Measurements from ENCODE around the gene ZNF423. TPM values are rescaled to one million over a fixed set of nuclear protein-coding genes. Genes with fewer than 3 reads are reported as not detected.

The ZNF423 gene
- total and polyA plus RNA-seq, 12 donors = 1.7 to 10.6 (median 5.5) TPM

DNA sequence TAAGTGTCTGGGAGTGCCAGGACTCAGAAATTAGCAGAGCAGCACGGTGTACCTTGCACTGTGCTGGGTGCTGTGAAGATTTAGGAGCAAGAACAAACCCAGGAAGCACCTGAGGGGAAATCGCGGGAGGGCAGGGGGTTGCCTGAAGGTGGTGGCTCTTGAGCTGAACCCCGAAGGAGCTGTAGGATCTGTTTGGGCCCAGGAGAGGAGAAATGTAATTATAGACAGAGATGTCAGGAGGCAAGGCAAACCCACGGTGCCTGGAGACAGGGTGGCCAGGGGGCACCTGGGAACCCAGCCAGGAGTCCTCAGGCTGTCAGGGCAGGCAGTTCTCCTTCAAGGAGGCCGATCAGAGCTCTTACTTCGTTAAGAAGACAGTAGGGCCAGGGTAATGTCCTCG lies 373.2 kb downstream of the ZNF423 start:
- H3K27ac ChIP-seq = no peak overlapping the region
- H3K27me3 ChIP-seq = peaks cover 5% of the 10 kb centered on the region
- 69 to 81% (median 78%) methylated on average over 8 of the region's 8 CpGs for WGBS, 4 donors
- no peak for DNase-seq
- no peak overlapping the region for H3K4me3 ChIP-seq
- H3K36me3 ChIP-seq (replicated peaks in 1 of 2) = no peaks in the 10 kb centered on the region
- intact Hi-C loops (cut with DNase I) = no loop called here
- H3K4me1 ChIP-seq (replicated peaks in 1 of 2) = peaks cover 0 to 7% of the 10 kb centered on the region in 2 donors
- peaks cover 0 to 4% (median 0%) of the 10 kb centered on the region in 3 donors for H3K9me3 ChIP-seq (replicated peaks in 1 of 3)
- no peak for TF ChIP-seq POLR2A (IDR thresholded peaks at IDR 0.05)
- TF ChIP-seq, protein P1, sequence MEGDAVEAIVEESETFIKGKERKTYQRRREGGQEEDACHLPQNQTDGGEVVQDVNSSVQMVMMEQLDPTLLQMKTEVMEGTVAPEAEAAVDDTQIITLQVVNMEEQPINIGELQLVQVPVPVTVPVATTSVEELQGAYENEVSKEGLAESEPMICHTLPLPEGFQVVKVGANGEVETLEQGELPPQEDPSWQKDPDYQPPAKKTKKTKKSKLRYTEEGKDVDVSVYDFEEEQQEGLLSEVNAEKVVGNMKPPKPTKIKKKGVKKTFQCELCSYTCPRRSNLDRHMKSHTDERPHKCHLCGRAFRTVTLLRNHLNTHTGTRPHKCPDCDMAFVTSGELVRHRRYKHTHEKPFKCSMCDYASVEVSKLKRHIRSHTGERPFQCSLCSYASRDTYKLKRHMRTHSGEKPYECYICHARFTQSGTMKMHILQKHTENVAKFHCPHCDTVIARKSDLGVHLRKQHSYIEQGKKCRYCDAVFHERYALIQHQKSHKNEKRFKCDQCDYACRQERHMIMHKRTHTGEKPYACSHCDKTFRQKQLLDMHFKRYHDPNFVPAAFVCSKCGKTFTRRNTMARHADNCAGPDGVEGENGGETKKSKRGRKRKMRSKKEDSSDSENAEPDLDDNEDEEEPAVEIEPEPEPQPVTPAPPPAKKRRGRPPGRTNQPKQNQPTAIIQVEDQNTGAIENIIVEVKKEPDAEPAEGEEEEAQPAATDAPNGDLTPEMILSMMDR (IDR thresholded peaks at IDR 0.05) = no peak

DNA sequence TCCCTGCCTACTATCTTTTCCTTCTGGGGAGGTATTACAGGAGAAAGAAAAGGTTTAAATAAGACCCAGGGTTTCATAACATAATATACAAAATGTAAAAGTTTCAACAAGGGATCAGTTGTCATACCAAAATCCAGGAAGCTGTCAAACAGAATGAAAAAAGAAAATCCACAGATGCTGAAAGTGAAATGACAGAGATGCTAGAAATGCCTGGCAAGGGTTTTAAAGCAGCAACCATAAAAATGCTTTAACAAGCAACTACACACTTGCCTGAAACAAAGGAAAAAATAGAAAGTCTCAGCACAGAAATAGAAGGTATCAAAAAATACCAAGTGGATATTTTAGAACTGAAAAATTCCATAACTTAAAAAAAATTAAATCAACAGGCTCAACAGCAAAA lies 377.3 kb downstream of the ZNF423 start:
- H3K4me3 ChIP-seq = no peak overlapping the region
- no peak overlapping the region for H3K27ac ChIP-seq
- peaks cover 0 to 4% (median 0%) of the 10 kb centered on the region in 3 donors for H3K9me3 ChIP-seq (replicated peaks in 1 of 3)
- H3K27me3 ChIP-seq = peaks cover 5% of the 10 kb centered on the region
- H3K4me1 ChIP-seq (replicated peaks in 1 of 2) = no peaks in the 10 kb centered on the region
- DNase-seq = no peak
- TF ChIP-seq POLR2A (IDR thresholded peaks at IDR 0.05) = no peak
- TF ChIP-seq, protein P1 (IDR thresholded peaks at IDR 0.05) = no peak
- H3K36me3 ChIP-seq (replicated peaks in 1 of 2) = no peaks in the 10 kb centered on the region
- intact Hi-C loops (cut with DNase I) = no loop called here

DNA sequence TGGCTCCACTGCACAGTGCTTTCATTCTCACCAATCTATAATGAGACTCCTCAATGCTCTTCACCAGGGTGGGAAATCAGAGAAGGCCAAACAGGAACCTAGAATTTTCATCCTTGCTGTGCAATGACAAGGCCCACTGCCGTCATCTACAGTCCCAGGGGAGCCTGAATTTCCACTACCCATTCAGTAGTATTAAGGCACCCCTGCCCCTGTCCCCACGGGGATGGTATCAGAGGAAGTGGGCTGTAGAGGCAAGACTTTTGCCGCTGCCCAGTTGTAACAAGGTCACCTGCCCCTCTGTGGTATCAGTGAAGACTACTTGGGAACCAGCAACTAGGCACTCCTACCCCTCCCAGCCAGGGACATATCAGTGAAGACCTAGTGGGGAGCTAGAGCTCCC lies 377.8 kb downstream of the ZNF423 start:
- no peak overlapping the region for H3K4me3 ChIP-seq
- DNase-seq = no peak
- no peaks in the 10 kb centered on the region for H3K4me1 ChIP-seq (replicated peaks in 1 of 2)
- H3K9me3 ChIP-seq (replicated peaks in 1 of 3) = peaks cover 0 to 4% (median 0%) of the 10 kb centered on the region in 3 donors
- H3K27me3 ChIP-seq = peaks cover 5% of the 10 kb centered on the region
- WGBS, 4 donors = 79 to 94% (median 89%) methylated on average over 3 of the region's 3 CpGs
- no peak overlapping the region for H3K27ac ChIP-seq
- TF ChIP-seq, protein P1 (IDR thresholded peaks at IDR 0.05) = no peak
- TF ChIP-seq POLR2A (IDR thresholded peaks at IDR 0.05) = no peak
- intact Hi-C loops (cut with DNase I) = no loop called here
- no peaks in the 10 kb centered on the region for H3K36me3 ChIP-seq (replicated peaks in 1 of 2)

DNA sequence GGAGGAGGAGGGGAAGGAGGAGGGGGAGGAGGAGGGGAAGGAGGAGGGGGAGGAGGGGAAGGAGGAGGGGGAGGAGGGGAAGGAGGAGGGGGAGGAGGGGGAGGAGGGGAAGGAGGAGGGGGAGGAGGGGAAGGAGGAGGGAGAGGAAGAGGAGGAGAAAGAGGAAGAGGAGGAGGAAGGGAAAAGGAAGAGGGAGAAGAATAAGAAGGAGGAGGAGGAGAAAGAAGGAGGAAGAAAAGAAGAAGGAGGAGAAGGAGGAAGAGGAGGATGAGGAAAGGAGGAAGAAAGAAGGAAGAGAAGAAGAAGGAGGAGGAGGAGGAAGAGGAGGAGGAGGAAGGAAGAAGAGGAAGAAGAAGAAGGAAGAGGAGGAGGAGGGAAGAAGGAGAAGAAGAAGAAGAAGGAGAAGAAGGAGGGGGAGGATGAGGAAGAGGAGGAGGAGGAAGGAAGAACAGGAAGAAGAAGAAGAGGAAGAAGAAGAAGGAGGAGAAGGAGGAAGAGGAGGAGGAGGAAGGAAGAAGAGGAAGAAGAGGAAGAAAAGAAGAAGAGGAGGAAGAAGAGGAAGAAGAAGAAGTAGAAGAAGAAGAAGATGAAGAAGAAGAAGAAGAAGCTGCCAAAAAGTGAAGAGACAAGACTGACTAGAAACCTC lies 378.5 kb downstream of the ZNF423 start:
- DNase-seq = no peak
- Histone ChIP-seq H3K36me3 (replicated peaks in 1 of 2) (no peaks in the 10 kb centered on the region), H3K9me3 (replicated peaks in 1 of 3) (peaks cover 0 to 4% (median 0%) of the 10 kb centered on the region in 3 donors), H3K4me3 (no peak overlapping the region), H3K4me1 (replicated peaks in 1 of 2) (no peaks in the 10 kb centered on the region), H3K27me3 (peaks cover 5% of the 10 kb centered on the region), H3K27ac (no peak overlapping the region)
- TF ChIP-seq POLR2A (IDR thresholded peaks at IDR 0.05) = no peak
- TF ChIP-seq, protein P1 (IDR thresholded peaks at IDR 0.05) = no peak
- intact Hi-C loops (cut with DNase I) = no loop called here
